Trophoblast cell (in vitro differentiated cells and primary cell): ENCODE data around the gene BCL3. TPM values are rescaled to one million over a fixed set of nuclear protein-coding genes. Genes with fewer than 3 reads are reported as not detected.

Experiments used
- DNase-seq, 2 donors: peaks; one replicate each; pipeline ENCODE4 v3.0.0-alpha.2; 2016
- H2AFZ ChIP-seq: 2 replicates; pipeline ENCODE4 v1.6.1; 2013; ENCODE audit warnings: low read length, moderate library complexity, mild to moderate bottlenecking; ENCODE audit not compliant: insufficient read depth, poor library complexity
- H2AK5ac ChIP-seq: 2 replicates; pipeline ENCODE4 v1.6.1; 2013; ENCODE audit warnings: mild to moderate bottlenecking, low read length
- H2BK120ac ChIP-seq: 2 replicates; pipeline ENCODE4 v1.6.1; 2013; ENCODE audit warnings: low read length, mild to moderate bottlenecking, moderate library complexity; ENCODE audit not compliant: insufficient read depth, poor library complexity
- H2BK12ac ChIP-seq: 2 replicates; pipeline ENCODE4 v1.6.1; 2013; ENCODE audit warnings: mild to moderate bottlenecking, low read length, moderate library complexity
- H2BK5ac ChIP-seq: 2 replicates; pipeline ENCODE4 v1.6.1; 2013; ENCODE audit warnings: low read length, low read depth, moderate library complexity, mild to moderate bottlenecking; ENCODE audit not compliant: poor library complexity
- H3K14ac ChIP-seq: 2 replicates; pipeline ENCODE4 v1.6.1; 2013; ENCODE audit warnings: mild to moderate bottlenecking, low read length
- H3K18ac ChIP-seq: 2 replicates; pipeline ENCODE4 v1.6.1; 2013; ENCODE audit warnings: mild to moderate bottlenecking, low read length
- H3K23ac ChIP-seq: 2 replicates; pipeline ENCODE4 v1.6.1; 2013; ENCODE audit warnings: low read length
- H3K27ac ChIP-seq: 2 replicates; pipeline ENCODE4 v1.5.1; 2013; ENCODE audit warnings: low read depth, mild to moderate bottlenecking, inconsistent platforms, low read length, moderate library complexity
- H3K27me3 ChIP-seq: 2 replicates; pipeline ENCODE4 v1.6.1; 2013; ENCODE audit warnings: inconsistent platforms, mild to moderate bottlenecking, low read length, moderate library complexity; ENCODE audit not compliant: insufficient read depth
- H3K36me3 ChIP-seq, 2 experiments: 1 replicate in 1 of 2; 2 replicates in 1 of 2; pipeline ENCODE4 v1.6.1; 2013; ENCODE audit warnings: low read length in 2 of 2, mild to moderate bottlenecking in 2 of 2, moderate library complexity in 1 of 2; ENCODE audit not compliant: insufficient read depth in 2 of 2, control insufficient read depth in 1 of 2
- H3K4ac ChIP-seq: 2 replicates; pipeline ENCODE4 v1.6.1; 2013; ENCODE audit warnings: low read depth, mild to moderate bottlenecking, low read length, moderate library complexity
- H3K4me1 ChIP-seq, 2 experiments: 1 replicate in 1 of 2; 2 replicates in 1 of 2; pipeline ENCODE4 v1.6.1; 2013; ENCODE audit warnings: low read length in 2 of 2, mild to moderate bottlenecking in 2 of 2, moderate library complexity in 1 of 2; ENCODE audit not compliant: insufficient read depth in 2 of 2, control insufficient read depth in 1 of 2
- H3K4me2 ChIP-seq: 2 replicates; pipeline ENCODE4 v1.6.1; 2013; ENCODE audit warnings: inconsistent platforms, mild to moderate bottlenecking, low read length, moderate library complexity
- H3K4me3 ChIP-seq: 2 replicates; pipeline ENCODE4 v1.5.1; 2013; ENCODE audit warnings: mild to moderate bottlenecking, low read depth, low read length, inconsistent platforms
- H3K79me1 ChIP-seq: one replicate; pipeline ENCODE4 v1.6.1; 2013; ENCODE audit warnings: low read length
- H3K79me2 ChIP-seq: 2 replicates; pipeline ENCODE4 v1.6.1; 2013; ENCODE audit warnings: low read length, mild to moderate bottlenecking; ENCODE audit not compliant: control insufficient read depth, insufficient read depth, poor library complexity
- H3K9ac ChIP-seq: 2 replicates; pipeline ENCODE4 v1.6.1; 2013; ENCODE audit warnings: mild to moderate bottlenecking, low read length
- H3K9me3 ChIP-seq: 2 replicates; pipeline ENCODE4 v1.6.1; 2013; ENCODE audit warnings: low read depth, mild to moderate bottlenecking, control low read depth, inconsistent platforms, low read length; ENCODE audit not compliant: insufficient read depth
- H4K12ac ChIP-seq: 2 replicates; pipeline ENCODE4 v1.6.1; 2013; ENCODE audit warnings: low read depth, mild to moderate bottlenecking, low read length, moderate library complexity
- H4K8ac ChIP-seq: 2 replicates; pipeline ENCODE4 v1.6.1; 2013; ENCODE audit warnings: low read depth, mild to moderate bottlenecking, low read length, moderate library complexity
- H4K91ac ChIP-seq: one replicate; pipeline ENCODE4 v1.6.1; 2013; ENCODE audit warnings: low read depth, mild to moderate bottlenecking, low read length, moderate library complexity
- whole genome bisulfite sequencing: extraction: QIAGEN DNeasy Blood & Tissue Kit; methylation state at CpG from one replicate; pipeline ENCODE4 v1.1.7; 2013; ENCODE audit warnings: missing lambda C conversion rate; ENCODE audit not compliant: insufficient read length, insufficient coverage; ENCODE audit errors: extremely low coverage; 5-methylcytosine and 5-hydroxymethylcytosine counted together
- polyA plus RNA-seq: library from polyadenylated mRNA; stranded (reverse); fragments of 200-250 nt; gene quantifications from 2 replicates; pipeline ENCODE4 v1.2.3, GENCODE V29; 2013

The BCL3 gene, protein sequence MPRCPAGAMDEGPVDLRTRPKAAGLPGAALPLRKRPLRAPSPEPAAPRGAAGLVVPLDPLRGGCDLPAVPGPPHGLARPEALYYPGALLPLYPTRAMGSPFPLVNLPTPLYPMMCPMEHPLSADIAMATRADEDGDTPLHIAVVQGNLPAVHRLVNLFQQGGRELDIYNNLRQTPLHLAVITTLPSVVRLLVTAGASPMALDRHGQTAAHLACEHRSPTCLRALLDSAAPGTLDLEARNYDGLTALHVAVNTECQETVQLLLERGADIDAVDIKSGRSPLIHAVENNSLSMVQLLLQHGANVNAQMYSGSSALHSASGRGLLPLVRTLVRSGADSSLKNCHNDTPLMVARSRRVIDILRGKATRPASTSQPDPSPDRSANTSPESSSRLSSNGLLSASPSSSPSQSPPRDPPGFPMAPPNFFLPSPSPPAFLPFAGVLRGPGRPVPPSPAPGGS
- 1.7 and 2.0 TPM in 2 replicates for polyA plus RNA-seq

DNA sequence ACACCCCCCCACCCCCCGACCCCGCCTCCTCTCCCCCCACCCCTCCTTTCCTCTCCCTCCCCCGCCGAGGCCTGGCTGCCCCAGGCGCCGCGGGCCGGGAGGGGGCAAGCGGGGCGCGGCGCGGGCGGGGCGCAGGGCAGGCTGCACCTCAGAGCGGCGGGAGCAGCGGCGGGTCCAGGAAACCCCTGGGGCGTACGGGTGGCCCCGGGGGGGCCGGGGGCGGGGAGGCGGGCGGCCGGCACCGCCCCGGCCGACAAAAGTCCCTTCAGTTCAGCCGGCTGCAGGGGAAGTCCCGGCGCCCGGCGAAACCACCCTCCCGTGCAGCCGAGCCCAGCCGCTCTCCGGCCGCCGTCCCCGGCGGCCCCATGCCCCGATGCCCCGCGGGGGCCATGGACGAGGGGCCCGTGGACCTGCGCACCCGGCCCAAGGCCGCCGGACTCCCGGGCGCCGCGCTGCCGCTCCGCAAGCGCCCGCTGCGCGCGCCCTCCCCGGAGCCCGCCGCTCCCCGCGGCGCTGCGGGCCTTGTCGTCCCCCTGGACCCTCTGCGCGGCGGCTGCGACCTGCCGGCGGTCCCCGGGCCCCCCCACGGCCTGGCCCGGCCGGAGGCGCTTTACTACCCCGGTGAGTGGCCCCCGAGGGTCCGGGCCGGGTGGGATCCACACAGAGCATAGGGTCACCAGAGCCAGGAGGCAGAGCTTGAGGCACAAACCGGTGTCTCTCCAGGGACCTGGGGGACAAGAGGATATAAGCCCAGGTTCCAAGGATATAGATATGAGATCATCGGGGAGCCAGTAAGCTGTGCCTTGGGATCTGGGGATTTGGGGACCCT, at the start of gene BCL3:
Gene BCL3 (plus strand): TSS at position 283 of the 829 bp plus-strand sequence. CDS start 83 bp downstream, at position 366.
- Histone ChIP-seq H3K4ac (no peak within 1 kb of the TSS), H3K14ac (no peak within 1 kb of the TSS), H3K27me3 (peaks cover 6% of the 10 kb centered on the region), H3K23ac (no peak within 1 kb of the TSS), H2AFZ (peak within 1 kb of the TSS; percentile 19), H3K9me3 (peaks cover 6% of the 10 kb centered on the region), H2BK5ac (peak within 1 kb of the TSS; percentile 29), H2BK120ac (no peak within 1 kb of the TSS), H3K9ac (no peak within 1 kb of the TSS), H3K18ac (no peak within 1 kb of the TSS), H3K36me3 (no peaks in the 10 kb centered on the region), H3K4me2 (peak within 1 kb of the TSS; percentile 80), H3K79me2 (no peaks in the 10 kb centered on the region), H3K4me3 (peak within 1 kb of the TSS; percentile 39), H3K27ac (no peak within 1 kb of the TSS), H2AK5ac (no peak within 1 kb of the TSS), H4K12ac (no peak within 1 kb of the TSS), H4K91ac (peak within 1 kb of the TSS; percentile 53), H3K79me1 (no peaks in the 10 kb centered on the region), H3K4me1 (peaks cover 9% of the 10 kb centered on the region in 2 experiments), H4K8ac (peak within 1 kb of the TSS; percentile 5), H2BK12ac (no peak within 1 kb of the TSS)
- WGBS: no CpG with 5 or more reads among the region's 88 CpGs
- peak; percentile 48 to 53 for DNase-seq

DNA sequence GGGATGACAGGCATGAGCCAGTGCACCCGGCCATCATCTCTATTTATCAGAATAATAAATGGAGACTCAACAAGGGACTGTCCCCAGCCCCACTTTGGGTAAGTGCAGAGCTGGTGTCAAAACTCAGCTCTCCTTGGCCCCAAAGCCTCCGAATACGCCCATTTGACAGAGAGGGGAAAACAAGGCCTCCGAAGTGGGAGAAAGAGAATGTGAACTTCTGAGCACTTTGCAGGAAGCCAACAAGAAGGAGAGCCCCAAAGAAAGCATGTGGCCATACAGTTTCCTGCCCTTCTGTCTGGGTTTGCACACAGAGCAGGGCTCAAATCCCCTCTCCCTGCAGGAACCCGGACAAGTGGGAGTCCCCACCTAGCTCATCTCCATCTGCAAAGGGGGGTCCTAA, 48.0 kb upstream of the BCL3 start:
- Histone ChIP-seq H3K9me3 (no peaks in the 10 kb centered on the region), H3K79me1 (no peaks in the 10 kb centered on the region), H4K91ac (no peak overlapping the region), H3K79me2 (no peaks in the 10 kb centered on the region), H3K4me3 (no peak overlapping the region), H3K9ac (no peak overlapping the region), H2BK5ac (no peak overlapping the region), H2AK5ac (no peak overlapping the region), H3K27ac (no peak overlapping the region), H4K12ac (no peak overlapping the region), H3K36me3 (no peaks in the 10 kb centered on the region), H2BK12ac (no peak overlapping the region), H3K27me3 (no peaks in the 10 kb centered on the region), H3K4me2 (no peak overlapping the region), H4K8ac (no peak overlapping the region), H2BK120ac (no peak overlapping the region), H3K23ac (no peak overlapping the region), H2AFZ (no peak overlapping the region), H3K4me1 (no peaks in the 10 kb centered on the region), H3K14ac (no peak overlapping the region), H3K18ac (no peak overlapping the region), H3K4ac (no peak overlapping the region)
- no CpG with 5 or more reads among the region's 5 CpGs for WGBS
- DNase-seq: no peak

DNA sequence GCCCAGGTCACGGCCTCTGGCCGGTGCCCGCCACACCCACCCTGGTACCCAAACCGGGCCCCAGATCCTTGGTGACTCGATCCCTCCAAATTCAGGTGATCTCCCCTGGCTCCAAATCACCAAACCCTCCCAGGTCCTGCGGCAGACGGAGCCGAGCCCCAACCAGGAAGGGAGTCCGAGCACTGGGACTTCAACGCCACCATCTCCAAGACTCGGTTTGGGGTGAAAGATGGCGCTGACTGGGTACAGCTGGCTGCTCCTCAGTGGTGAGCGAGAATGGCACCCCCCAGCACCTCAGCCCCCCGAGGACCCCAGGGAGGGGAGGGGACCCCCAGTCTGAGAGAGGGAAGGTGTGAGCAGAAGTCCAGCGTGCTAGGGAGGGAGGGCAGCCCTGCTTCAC, 47.3 kb upstream of the BCL3 start:
- Histone ChIP-seq H3K4me2 (no peak overlapping the region), H3K79me2 (no peaks in the 10 kb centered on the region), H3K14ac (no peak overlapping the region), H3K9me3 (no peaks in the 10 kb centered on the region), H2BK5ac (no peak overlapping the region), H3K4ac (no peak overlapping the region), H3K4me1 (no peaks in the 10 kb centered on the region), H2AFZ (no peak overlapping the region), H3K23ac (no peak overlapping the region), H4K91ac (no peak overlapping the region), H3K9ac (no peak overlapping the region), H4K8ac (no peak overlapping the region), H3K36me3 (no peaks in the 10 kb centered on the region), H4K12ac (no peak overlapping the region), H3K4me3 (no peak overlapping the region), H2BK12ac (no peak overlapping the region), H3K79me1 (no peaks in the 10 kb centered on the region), H3K18ac (no peak overlapping the region), H2BK120ac (no peak overlapping the region), H2AK5ac (no peak overlapping the region), H3K27me3 (no peaks in the 10 kb centered on the region), H3K27ac (no peak overlapping the region)
- no CpG with 5 or more reads among the region's 15 CpGs for WGBS
- DNase-seq: no peak

DNA sequence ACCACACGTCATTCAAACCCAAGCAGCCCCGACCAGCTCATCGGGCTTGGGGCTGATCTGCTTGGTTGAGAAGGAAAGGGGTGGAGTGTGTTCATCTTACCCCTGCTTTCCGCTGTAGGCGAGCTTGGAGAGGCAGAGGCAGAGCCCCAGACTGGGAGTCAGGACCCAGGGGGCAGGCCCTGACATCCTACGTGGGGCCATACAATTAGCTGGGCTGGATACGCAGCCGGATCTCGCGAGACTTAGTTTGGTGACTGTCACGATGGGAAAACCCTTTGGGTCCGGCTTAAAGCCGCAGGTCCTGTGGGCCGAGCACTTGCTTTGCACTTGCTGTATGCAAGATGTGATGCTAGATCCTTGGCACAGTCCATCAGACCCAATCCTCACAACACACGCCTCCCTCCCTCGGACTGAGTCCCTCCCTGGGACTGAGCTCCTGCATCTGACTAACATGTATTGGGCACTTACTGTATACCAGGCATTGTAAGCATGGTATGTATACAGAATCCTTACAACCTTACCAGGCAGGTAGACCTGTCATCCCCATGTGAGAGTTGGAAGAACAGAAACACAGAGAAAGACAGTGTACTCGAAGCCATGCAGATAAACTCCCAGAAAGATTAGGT, 45.8 kb upstream of the BCL3 start:
- H3K79me1 ChIP-seq: no peaks in the 10 kb centered on the region
- no peak overlapping the region for H2BK5ac ChIP-seq
- H3K18ac ChIP-seq: no peak overlapping the region
- WGBS: no CpG with 5 or more reads among the region's 17 CpGs
- peaks cover 1% of the 10 kb centered on the region for H3K9me3 ChIP-seq
- no peaks in the 10 kb centered on the region for H3K36me3 ChIP-seq
- H3K4me2 ChIP-seq: no peak overlapping the region
- no peaks in the 10 kb centered on the region for H3K27me3 ChIP-seq
- no peak overlapping the region for H4K12ac ChIP-seq
- no peak overlapping the region for H3K27ac ChIP-seq
- H3K4me3 ChIP-seq: no peak overlapping the region
- no peak overlapping the region for H3K23ac ChIP-seq
- H2AFZ ChIP-seq: no peak overlapping the region
- no peaks in the 10 kb centered on the region for H3K4me1 ChIP-seq
- no peak overlapping the region for H3K14ac ChIP-seq
- no peaks in the 10 kb centered on the region for H3K79me2 ChIP-seq
- no peak overlapping the region for H4K8ac ChIP-seq
- no peak overlapping the region for H4K91ac ChIP-seq
- H2BK120ac ChIP-seq: no peak overlapping the region
- H2AK5ac ChIP-seq: no peak overlapping the region
- H3K9ac ChIP-seq: no peak overlapping the region
- no peak overlapping the region for H2BK12ac ChIP-seq
- peak in 1 of 2 donors; percentile 15 for DNase-seq
- H3K4ac ChIP-seq: no peak overlapping the region
